Astrocyte (in vitro differentiated cells and primary cell): Measurements from ENCODE around the gene CHCHD6. TPM values are rescaled to one million over a fixed set of nuclear protein-coding genes. Genes with fewer than 3 reads are reported as not detected.

ENCODE experiments used
- DNase-seq: peaks from one replicate; pipeline ENCODE4 v3.0.0-alpha.2; 2010; ENCODE audit warnings: low read depth
- FAIRE-seq: peaks from 2 replicates; lab custom pipeline; 2011; peaks lifted over from hg19 to GRCh38; lab: Jason Lieb, UNC
- H2AFZ ChIP-seq: 2 replicates; pipeline ENCODE4 v1.6.0; 2012; ENCODE audit warnings: low read depth, low read length, inconsistent platforms
- H3K27ac ChIP-seq: 2 replicates; pipeline ENCODE4 v1.5.1; 2011; ENCODE audit warnings: low read depth, low read length, inconsistent platforms
- H3K27me3 ChIP-seq: 2 replicates; pipeline ENCODE4 v1.6.0; 2011; ENCODE audit warnings: low read length, inconsistent platforms; ENCODE audit not compliant: insufficient read depth
- H3K36me3 ChIP-seq: 2 replicates; pipeline ENCODE4 v1.5.1; 2011; ENCODE audit warnings: low read length, inconsistent platforms; ENCODE audit not compliant: insufficient read depth
- H3K4me1 ChIP-seq: 2 replicates; pipeline ENCODE4 v1.5.1; 2011; ENCODE audit warnings: low read length, inconsistent platforms; ENCODE audit not compliant: insufficient read depth
- H3K4me2 ChIP-seq: 2 replicates; pipeline ENCODE4 v1.6.0; 2012; ENCODE audit warnings: low read length, inconsistent platforms
- H3K4me3 ChIP-seq: 2 replicates; pipeline ENCODE4 v1.5.1; 2011; ENCODE audit warnings: low read depth, mild to moderate bottlenecking, low read length, inconsistent platforms; ENCODE audit not compliant: insufficient read depth
- H3K79me2 ChIP-seq: 2 replicates; pipeline ENCODE4 v1.6.0; 2012; ENCODE audit warnings: mild to moderate bottlenecking, low read length, inconsistent platforms; ENCODE audit not compliant: insufficient read depth
- H3K9ac ChIP-seq: 2 replicates; pipeline ENCODE4 v1.6.0; 2012; ENCODE audit warnings: mild to moderate bottlenecking, low read length, inconsistent platforms
- H3K9me3 ChIP-seq: 2 replicates; pipeline ENCODE4 v1.5.1; 2012; ENCODE audit warnings: low read depth, mild to moderate bottlenecking, low read length, inconsistent platforms; ENCODE audit not compliant: insufficient read depth
- H4K20me1 ChIP-seq: 2 replicates; pipeline ENCODE4 v1.6.0; 2012; ENCODE audit warnings: low read length, inconsistent platforms; ENCODE audit not compliant: insufficient read depth
- H3K27ac Mint-ChIP-seq: one replicate; pipeline ENCODE4 v1.8.0; 2021; ENCODE audit warnings: mild to moderate bottlenecking, mixed read lengths; ENCODE audit not compliant: unreplicated experiment
- H3K27me3 Mint-ChIP-seq: one replicate; pipeline ENCODE4 v1.8.0; 2021; ENCODE audit warnings: low read depth, mixed read lengths; ENCODE audit not compliant: unreplicated experiment
- H3K36me3 Mint-ChIP-seq: one replicate; pipeline ENCODE4 v1.8.0; 2021; ENCODE audit warnings: low read depth, mixed read lengths; ENCODE audit not compliant: unreplicated experiment
- H3K4me1 Mint-ChIP-seq: one replicate; pipeline ENCODE4 v1.8.0; 2021; ENCODE audit warnings: low read depth, mixed read lengths; ENCODE audit not compliant: unreplicated experiment
- H3K4me3 Mint-ChIP-seq: one replicate; pipeline ENCODE4 v1.8.0; 2021; ENCODE audit warnings: mild to moderate bottlenecking, moderate library complexity, mixed read lengths; ENCODE audit not compliant: unreplicated experiment
- H3K9me3 Mint-ChIP-seq: one replicate; pipeline ENCODE4 v1.8.0; 2021; ENCODE audit warnings: mild to moderate bottlenecking, mixed read lengths; ENCODE audit not compliant: unreplicated experiment
- CTCF ChIP-seq: IDR thresholded peaks from 2 replicates; pipeline ENCODE4 v1.5.1; 2011; ENCODE audit warnings: low read depth, mild to moderate bottlenecking, inconsistent platforms, low read length, moderate library complexity; ENCODE audit not compliant: insufficient read depth
- EZH2 ChIP-seq: IDR thresholded peaks from 2 replicates; pipeline ENCODE4 v1.6.1; 2012; ENCODE audit warnings: mild to moderate bottlenecking, low read length, inconsistent platforms; ENCODE audit not compliant: insufficient read depth
- total RNA-seq: library from RNA; stranded (reverse); gene quantifications from 2 replicates; pipeline ENCODE4 v1.2.1, GENCODE V29; 2021

CHCHD6 gene
- total RNA-seq, 1 donor from 2014 or later = 21.1 TPM

GRCh38 chr3:126932188-126932931, 228.3 kb downstream of the CHCHD6 start:
- Histone ChIP-seq H2AFZ (no peak overlapping the region), H3K9ac (no peak overlapping the region), H3K79me2 (no peaks in the 10 kb centered on the region), H3K4me1 (peaks cover 23% of the 10 kb centered on the region), H4K20me1 (no peaks in the 10 kb centered on the region), H3K9me3 (no peaks in the 10 kb centered on the region), H3K36me3 (no peaks in the 10 kb centered on the region), H3K27me3 (no peaks in the 10 kb centered on the region), H3K4me2 (peak overlapping the region; percentile 48), H3K27ac (no peak overlapping the region), H3K4me3 (no peak overlapping the region)
- FAIRE-seq (no peak), DNase-seq (peak; percentile 68)
- peaks cover 5% of the 10 kb centered on the region for H3K27me3 Mint-ChIP-seq
- no peak for TF ChIP-seq CTCF
- TF ChIP-seq EZH2 = no peak
- H3K27ac Mint-ChIP-seq = no peak overlapping the region
- no peaks in the 10 kb centered on the region for H3K9me3 Mint-ChIP-seq
- no peak overlapping the region for H3K4me3 Mint-ChIP-seq
- peaks cover 29% of the 10 kb centered on the region for H3K4me1 Mint-ChIP-seq
- H3K36me3 Mint-ChIP-seq = peaks cover 8% of the 10 kb centered on the region

DNA sequence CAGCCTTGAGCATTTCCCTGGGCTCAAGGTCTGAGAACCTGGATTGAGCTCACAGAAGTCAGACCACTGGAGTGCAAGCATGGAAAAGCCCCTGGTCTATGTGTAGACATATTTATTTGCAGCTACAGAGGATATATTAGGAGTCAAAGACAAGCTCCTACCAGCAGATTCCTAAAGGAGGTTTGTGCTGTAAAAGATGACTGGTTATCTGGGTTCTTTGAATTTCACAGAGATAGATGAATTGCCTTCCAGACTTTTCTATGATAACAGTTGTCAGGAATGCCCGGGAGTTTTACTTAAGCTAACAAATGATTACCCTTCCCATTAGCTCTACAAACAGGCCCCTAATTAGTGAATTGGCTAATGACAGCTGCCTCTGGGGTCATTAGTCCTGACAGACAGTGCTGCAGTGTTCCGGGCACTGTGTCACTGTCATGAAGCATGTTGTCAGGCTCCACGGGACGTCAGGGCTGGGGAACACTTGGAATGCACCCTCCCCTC, 230.0 kb downstream of the CHCHD6 start:
- H3K4me1 Mint-ChIP-seq = peaks cover 31% of the 10 kb centered on the region
- Histone ChIP-seq H3K36me3 (no peaks in the 10 kb centered on the region), H3K4me2 (no peak overlapping the region), H3K4me1 (peaks cover 19% of the 10 kb centered on the region), H3K4me3 (no peak overlapping the region), H3K9me3 (no peaks in the 10 kb centered on the region), H3K9ac (no peak overlapping the region), H3K79me2 (no peaks in the 10 kb centered on the region), H4K20me1 (no peaks in the 10 kb centered on the region), H3K27me3 (no peaks in the 10 kb centered on the region), H3K27ac (no peak overlapping the region), H2AFZ (no peak overlapping the region)
- H3K27ac Mint-ChIP-seq = peak overlapping the region; percentile 42
- no peaks in the 10 kb centered on the region for H3K9me3 Mint-ChIP-seq
- TF ChIP-seq CTCF (no peak), EZH2 (no peak)
- peaks cover 8% of the 10 kb centered on the region for H3K36me3 Mint-ChIP-seq
- H3K4me3 Mint-ChIP-seq = no peak overlapping the region
- H3K27me3 Mint-ChIP-seq = peaks cover 5% of the 10 kb centered on the region
- FAIRE-seq (no peak), DNase-seq (peak; percentile 80)

DNA sequence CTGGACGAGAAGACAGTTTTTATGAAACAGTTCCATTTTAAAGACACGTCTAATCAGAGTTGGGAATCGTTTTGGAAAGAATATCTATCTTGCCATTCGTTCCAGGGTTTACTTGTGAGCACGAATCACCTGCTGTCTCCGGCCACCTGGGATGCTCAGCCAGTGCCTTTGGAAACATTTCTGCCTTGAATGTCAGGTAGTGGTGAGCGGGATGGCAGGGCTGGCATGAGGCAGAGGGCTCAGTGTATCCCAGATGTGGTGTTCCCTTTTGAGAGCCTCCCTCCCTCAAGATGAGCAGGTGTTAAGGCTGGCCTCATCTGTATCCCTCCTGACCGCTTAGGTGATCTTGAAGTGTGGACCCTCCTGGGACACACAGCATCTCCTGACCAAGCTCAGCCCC, 231.0 kb downstream of the CHCHD6 start:
- no peaks in the 10 kb centered on the region for H3K9me3 Mint-ChIP-seq
- Histone ChIP-seq H3K4me1 (peaks cover 19% of the 10 kb centered on the region), H3K27me3 (no peaks in the 10 kb centered on the region), H3K36me3 (no peaks in the 10 kb centered on the region), H3K27ac (no peak overlapping the region), H3K4me2 (no peak overlapping the region), H3K4me3 (no peak overlapping the region), H3K9ac (no peak overlapping the region), H2AFZ (no peak overlapping the region), H3K79me2 (no peaks in the 10 kb centered on the region), H3K9me3 (no peaks in the 10 kb centered on the region), H4K20me1 (no peaks in the 10 kb centered on the region)
- peaks cover 36% of the 10 kb centered on the region for H3K4me1 Mint-ChIP-seq
- H3K36me3 Mint-ChIP-seq = peaks cover 5% of the 10 kb centered on the region
- H3K27me3 Mint-ChIP-seq = peaks cover 2% of the 10 kb centered on the region
- no peak overlapping the region for H3K27ac Mint-ChIP-seq
- DNase-seq = no peak
- TF ChIP-seq CTCF = no peak
- TF ChIP-seq EZH2 = no peak
- no peak overlapping the region for H3K4me3 Mint-ChIP-seq
- FAIRE-seq = no peak
